ENCODE results near the gene NPY. TPM values are rescaled to one million over a fixed set of nuclear protein-coding genes. Genes with fewer than 3 reads are reported as not detected.

The NPY gene
- total RNA-seq, 1 experiment from 2014 or later: not detected

GRCh38 chr7:24313777-24314176, 29.8 kb downstream of the NPY start:
- H3K23me2 ChIP-seq (ENCODE audit: insufficient read length, low read depth, low read length, poor library complexity, severe bottlenecking): no peaks in the 10 kb centered on the region
- Mint-ChIP-seq H3K4me3 (no peak overlapping the region), H3K9me3 (no peaks in the 10 kb centered on the region), H3K27ac (no peak overlapping the region), H3K36me3 (ENCODE audit: insufficient read depth in 1 of 3, low read depth in 3 of 3) (no peaks in the 10 kb centered on the region), H3K4me1 (peaks cover 25 to 27% of the 10 kb centered on the region in 2 experiments), H3K27me3 (ENCODE audit: low read depth) (no peaks in the 10 kb centered on the region; the same call in 1 of the 2 replicates)
- H2AFZ ChIP-seq (ENCODE audit: low read length): no peak overlapping the region
- no peak overlapping the region for H3K18ac ChIP-seq (ENCODE audit: insufficient read length, low read depth, low read length)
- no peak overlapping the region for H3K9ac ChIP-seq (ENCODE audit: extremely low read depth, insufficient read length, low read length)
- H3K23ac ChIP-seq (ENCODE audit: insufficient read length, low read depth, low read length): no peak overlapping the region
- no peak overlapping the region for H3K4me2 ChIP-seq (ENCODE audit: insufficient read depth, insufficient read length, low read length)
- H4K20me1 ChIP-seq (ENCODE audit: control insufficient read depth, insufficient read depth, insufficient read length): no peaks in the 10 kb centered on the region
- H3K27me3 ChIP-seq (ENCODE audit: insufficient read depth, low read length): no peaks in the 10 kb centered on the region
- H3K27ac ChIP-seq (ENCODE audit: insufficient read length, low read depth, low read length): no peak overlapping the region
- H3K79me2 ChIP-seq (ENCODE audit: insufficient read depth, low read length): no peaks in the 10 kb centered on the region
- no peak overlapping the region for H3K56ac ChIP-seq (ENCODE audit: insufficient read length, low read depth, low read length)
- no peak overlapping the region for H2BK120ac ChIP-seq (ENCODE audit: low read depth, low read length, poor library complexity, severe bottlenecking)
- H3K4ac ChIP-seq (ENCODE audit: low read depth, low read length): no peak overlapping the region
- no peak overlapping the region for H2AK5ac ChIP-seq (ENCODE audit: insufficient read length, low read length)
- H2BK5ac ChIP-seq (ENCODE audit: insufficient read length, low read length): no peak overlapping the region
- no peak overlapping the region for H4K8ac ChIP-seq (replicated peaks; ENCODE audit: insufficient read length, low read depth, low read length)
- no peak overlapping the region for H2BK20ac ChIP-seq (ENCODE audit: low read depth, low read length, poor library complexity, severe bottlenecking)
- no peak overlapping the region for H3K14ac ChIP-seq (ENCODE audit: insufficient read depth, low read length)
- no peak overlapping the region for H3T11ph ChIP-seq (ENCODE audit: low read length)
- no peaks in the 10 kb centered on the region; the same call in 1 of the 2 replicates for H3K4me1 ChIP-seq (ENCODE audit: insufficient read depth, low read length)
- no CpG with 5 or more reads among the region's 3 CpGs for WGBS (ENCODE audit: extremely low coverage, insufficient read length, low lambda C conversion rate)
- no peak overlapping the region for H4K5ac ChIP-seq (ENCODE audit: insufficient read length, low read depth, low read length)
- no peak overlapping the region for H2BK15ac ChIP-seq (ENCODE audit: low read depth, low read length)
- no peak overlapping the region for H2BK12ac ChIP-seq (ENCODE audit: insufficient read length, low read depth, low read length)
- no peak for DNase-seq
- no peak overlapping the region for H4K91ac ChIP-seq (ENCODE audit: insufficient read length, low read depth, low read length)
- H3K79me1 ChIP-seq (ENCODE audit: insufficient read depth, low read depth, low read length, poor library complexity, severe bottlenecking): no peaks in the 10 kb centered on the region
- no peaks in the 10 kb centered on the region for H3K9me3 ChIP-seq (ENCODE audit: control insufficient read depth, low read depth, low read length)
- no peak for TF ChIP-seq CTCF (conservative IDR thresholded peaks at IDR 0.05)

Measured in H9 (cell line).